GM18951 (cell line): ENCODE results near the gene RHBDL2.
"Not testable (repeated sequence)": the region's sequence is repeated elsewhere in the genome, so short reads cannot be mapped to it uniquely, and the experiment has no call there.

ENCODE experiments used
- POLR2A ChIP-seq: IDR thresholded peaks from 4 replicates; pipeline ENCODE4 v1.6.1; 2011; ENCODE audit warnings: mild to moderate bottlenecking; ENCODE audit not compliant: insufficient read length, insufficient read depth; ENCODE audit errors: extremely low read depth
- in situ Hi-C: fragments of 300-500 bp; cut with MboI; formaldehyde crosslinking; loops from one replicate; pipeline ENCODE4 v1.12.0; 2022; ENCODE audit warnings: low sequenced_read_pairs, mixed read lengths, inconsistent platforms; ENCODE audit not compliant: unreplicated experiment

RHBDL2 gene

DNA sequence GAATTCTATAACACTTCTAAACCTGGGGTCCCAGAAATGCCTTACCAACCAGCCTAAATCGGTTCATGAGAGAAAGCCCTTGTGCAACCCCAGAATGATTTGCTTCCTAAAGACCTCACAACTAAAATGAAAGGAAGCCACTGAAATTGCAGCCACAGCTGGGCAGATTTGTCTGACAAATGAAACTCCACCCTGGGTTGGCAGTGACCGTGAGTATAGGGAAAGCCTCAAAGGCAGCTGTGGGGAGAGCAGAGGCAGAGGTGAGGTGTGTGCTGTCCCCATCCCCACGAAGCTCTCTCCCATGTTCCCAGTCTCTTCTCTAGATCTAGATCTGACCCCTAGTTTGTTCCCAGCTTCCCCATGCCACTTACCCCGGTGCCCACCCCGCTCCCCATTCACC is 23.1 kb downstream of the RHBDL2 start:
- in situ Hi-C loops = no loop called here
- TF ChIP-seq POLR2A = no peak

DNA sequence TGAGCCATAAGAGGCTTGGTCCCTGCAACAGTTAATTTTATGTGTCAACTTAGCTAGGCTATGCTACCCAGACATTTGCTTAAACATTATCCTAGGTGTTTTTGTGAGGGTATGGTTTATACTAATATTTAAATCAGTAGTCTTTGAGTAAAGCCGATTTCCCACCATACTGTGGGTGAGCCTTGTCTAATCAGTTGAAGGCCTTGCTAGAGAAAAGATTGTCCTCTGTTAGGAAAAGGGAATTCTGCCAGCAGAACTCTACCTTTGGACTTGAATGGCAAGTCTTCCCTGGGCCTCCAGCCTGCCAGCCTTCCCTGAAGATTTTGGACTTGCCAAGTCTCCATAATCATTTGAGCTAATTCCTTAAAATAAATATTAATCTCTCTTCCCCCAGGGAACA is 23.9 kb downstream of the RHBDL2 start:
- in situ Hi-C loops = no loop called here
- no peak for TF ChIP-seq POLR2A

DNA sequence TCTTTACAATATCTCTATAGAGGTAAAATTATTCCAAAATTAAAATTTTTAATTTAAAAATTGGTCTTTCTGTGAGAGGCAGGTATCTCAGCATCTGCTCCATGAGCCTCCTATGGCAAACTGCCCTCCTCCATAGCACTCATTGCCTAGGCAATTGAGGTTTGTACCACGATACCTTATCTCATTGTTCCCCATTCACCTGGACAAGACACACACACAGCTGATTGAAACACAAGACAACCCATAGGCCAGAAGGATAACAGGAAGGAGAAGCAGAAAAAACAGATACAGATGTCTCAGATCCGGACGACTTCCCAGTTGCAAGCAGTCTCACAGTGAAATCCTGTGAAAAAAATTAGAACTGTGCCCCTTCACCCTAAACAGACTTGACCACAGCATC is 24.3 kb downstream of the RHBDL2 start:
- in situ Hi-C loops = no loop called here
- no peak for TF ChIP-seq POLR2A

DNA sequence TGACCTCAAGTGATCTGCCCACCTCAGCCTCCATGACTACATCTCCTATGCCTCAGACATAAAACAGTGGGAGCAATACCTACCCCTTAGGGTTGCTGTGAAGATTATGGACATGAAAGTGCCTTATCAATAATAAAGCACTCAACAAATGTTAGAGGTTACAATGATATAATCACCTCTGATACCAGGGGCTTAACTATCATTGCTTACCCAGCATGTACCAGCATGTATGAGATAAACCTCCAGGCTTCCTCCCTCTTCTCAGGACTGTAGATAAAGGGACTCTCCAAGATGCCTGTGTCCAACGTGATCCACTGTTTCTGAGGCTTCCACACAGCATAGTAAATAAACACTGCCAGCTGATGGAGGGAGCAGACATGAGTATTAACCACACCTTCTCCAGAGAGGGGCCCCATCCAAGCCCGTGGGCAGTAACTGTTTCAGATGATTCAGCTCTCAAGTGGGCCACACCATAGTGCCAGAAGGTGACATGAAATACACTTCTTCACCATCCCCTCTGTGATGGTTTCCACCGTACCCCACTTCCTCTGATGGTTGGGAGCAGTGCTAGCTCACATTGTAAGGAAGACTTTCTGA is 26.2 kb downstream of the RHBDL2 start:
- TF ChIP-seq POLR2A = no peak
- in situ Hi-C loops = no loop called here

- in situ Hi-C loops = not testable (repeated sequence)
Measured at GRCh38 chr1:38914908-38915307, 26.7 kb downstream of the RHBDL2 start.

DNA sequence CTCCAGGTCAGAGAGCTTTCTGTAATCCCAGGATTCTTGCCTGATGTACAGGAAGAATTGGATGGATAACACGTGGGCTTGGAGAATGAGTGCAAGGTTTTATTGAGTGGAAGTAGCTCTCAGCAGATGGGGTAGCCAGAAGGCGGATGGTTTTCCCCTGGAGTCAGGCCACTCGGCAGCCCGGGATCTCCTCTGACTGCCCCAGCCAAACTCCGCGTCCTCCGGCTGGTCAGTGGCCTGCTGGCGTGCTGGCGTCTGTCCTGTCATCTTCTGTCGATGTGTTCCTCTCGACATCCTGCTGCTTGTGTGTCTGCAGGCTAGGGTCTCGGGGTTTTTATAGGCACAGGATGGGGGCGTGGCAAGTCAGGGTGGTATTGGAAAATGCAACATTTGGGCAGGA is 32.8 kb downstream of the RHBDL2 start:
- TF ChIP-seq POLR2A = no peak
- in situ Hi-C loops = no loop called here

GRCh38 chr1:38905985-38906384 is 35.6 kb downstream of the RHBDL2 start:
- no peak for TF ChIP-seq POLR2A
- in situ Hi-C loops = no loop called here

DNA sequence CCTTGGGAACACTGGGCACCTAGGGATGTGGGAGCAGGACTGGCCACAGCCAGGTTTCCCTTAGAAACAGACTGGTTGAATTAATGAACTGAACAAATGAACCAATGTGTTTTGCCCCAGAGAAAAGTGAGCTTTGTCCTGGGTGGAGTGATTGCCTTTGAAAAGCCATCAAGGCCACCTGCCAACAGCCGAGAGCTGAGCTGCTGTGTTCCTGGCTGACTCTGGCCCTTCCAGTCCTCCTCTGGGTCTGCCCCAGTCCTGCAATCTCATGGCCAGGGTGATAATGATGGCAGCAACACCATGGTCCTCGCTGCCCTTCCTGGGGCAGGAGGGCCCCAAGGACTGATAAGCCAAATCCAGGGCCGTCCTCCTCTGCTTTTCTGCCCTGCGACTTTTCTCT is 42.1 kb downstream of the RHBDL2 start:
- no peak for TF ChIP-seq POLR2A
- in situ Hi-C loops = no loop called here

- in situ Hi-C loops = no loop called here
- TF ChIP-seq POLR2A = no peak
Measured at GRCh38 chr1:38898653-38899230, 42.9 kb downstream of the RHBDL2 start.

DNA sequence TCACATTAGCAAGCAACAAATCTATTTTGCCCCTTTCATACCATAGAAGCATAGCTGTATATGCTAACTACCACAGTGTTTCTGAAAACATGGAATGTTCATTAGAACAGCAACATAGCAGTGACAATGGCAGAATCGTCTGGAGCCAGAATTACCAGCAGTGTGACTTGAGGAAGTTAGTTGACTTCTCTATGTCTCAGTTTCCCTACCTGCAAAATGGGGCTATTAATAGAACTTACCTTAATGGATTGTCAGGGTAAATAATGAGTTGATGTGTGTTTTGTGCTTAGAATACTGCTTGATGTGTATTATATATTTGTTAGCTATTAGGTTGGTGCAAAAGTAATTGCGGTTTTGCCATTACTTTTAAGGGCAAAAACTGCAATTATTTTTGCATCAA is 45.5 kb downstream of the RHBDL2 start:
- in situ Hi-C loops = no loop called here
- TF ChIP-seq POLR2A = no peak

- in situ Hi-C loops = no loop called here
- TF ChIP-seq POLR2A = no peak
Measured at GRCh38 chr1:38892976-38893375, 48.7 kb downstream of the RHBDL2 start.

DNA sequence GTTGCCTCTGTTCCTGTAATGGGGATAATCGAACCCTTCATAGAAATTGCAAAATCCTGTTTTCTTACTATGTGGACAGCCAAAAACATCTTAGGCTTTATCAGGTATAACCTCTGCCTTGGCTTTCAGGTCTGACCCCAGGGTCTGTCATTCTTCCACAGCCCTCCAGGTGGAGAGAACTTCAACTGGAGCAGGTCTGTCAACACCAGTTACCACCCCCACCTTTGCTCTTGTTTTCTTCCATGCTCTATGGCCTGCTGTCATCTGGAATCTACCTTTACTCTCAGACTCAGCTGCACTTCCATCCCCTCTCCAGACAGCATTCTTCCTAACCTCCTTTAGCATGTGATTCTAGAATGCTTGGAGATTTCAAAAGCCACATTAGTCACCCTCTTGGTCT is 49.9 kb downstream of the RHBDL2 start:
- TF ChIP-seq POLR2A = no peak
- in situ Hi-C loops = no loop called here

DNA sequence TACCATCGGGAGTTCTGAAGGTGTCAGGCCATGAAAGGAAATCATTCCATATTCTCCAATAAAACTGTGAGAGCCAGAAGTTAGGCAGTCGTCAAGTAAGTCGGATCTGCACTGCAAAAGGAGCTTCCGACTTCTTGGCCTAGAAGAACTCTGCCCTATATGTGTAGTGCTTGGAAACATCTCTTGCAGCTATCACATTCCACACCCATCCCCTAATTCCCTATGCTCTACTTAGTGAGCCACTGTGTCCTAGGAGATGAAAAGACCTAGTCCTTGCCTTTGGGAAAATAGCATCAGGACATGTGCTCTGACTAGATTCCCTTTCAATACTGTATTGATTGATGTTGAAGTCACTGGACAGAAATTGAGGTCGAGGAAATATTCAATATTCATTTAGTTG is 52.0 kb downstream of the RHBDL2 start:
- in situ Hi-C loops = no loop called here
- TF ChIP-seq POLR2A = no peak

DNA sequence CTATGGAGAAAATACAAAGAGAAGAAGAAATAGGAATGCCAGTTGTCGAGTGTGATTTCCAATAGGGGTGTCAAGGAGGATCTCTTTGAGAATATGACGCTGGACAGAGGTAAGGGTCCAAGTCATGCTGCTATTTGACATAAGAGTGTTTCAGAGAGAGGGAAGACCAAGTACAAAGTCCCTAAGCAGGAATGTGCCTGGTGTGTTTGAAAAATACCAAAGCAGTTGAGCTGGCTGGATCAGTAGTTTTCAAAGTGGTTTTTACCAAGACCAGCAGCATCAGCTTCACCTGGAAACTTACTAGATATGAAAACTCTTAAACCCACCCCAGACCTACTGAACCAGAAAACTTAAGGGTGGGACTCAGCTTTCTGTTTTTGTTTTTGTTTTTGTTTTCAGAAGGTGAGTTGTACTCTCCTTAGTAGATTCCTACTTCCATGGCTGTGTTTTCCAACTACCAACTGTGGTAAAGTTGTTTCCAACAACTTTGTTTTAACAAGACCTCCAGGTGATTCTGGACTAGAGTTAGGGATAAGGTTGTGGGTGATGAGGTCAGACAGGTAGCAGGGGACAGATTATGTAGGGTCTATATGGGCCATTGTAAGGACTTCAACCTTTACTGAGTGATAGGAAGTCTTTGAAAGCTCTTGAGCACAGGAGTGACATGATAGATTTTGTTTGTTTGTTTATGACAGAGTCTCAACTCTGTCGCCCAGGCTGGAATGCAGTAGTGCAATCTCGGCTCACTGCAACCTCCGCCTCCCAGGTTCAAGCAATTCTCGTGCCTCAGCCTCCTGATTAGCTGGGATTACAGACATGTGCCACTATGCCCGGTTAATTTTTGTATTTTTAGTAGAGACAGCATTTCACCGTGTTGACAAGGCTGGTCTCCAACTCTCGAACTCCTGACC is 53.0 kb downstream of the RHBDL2 start:
- in situ Hi-C loops = no loop called here

More for the DNA sequence above, 53.0 kb downstream of the RHBDL2 start:
- TF ChIP-seq POLR2A = no peak
